ENCODE data around the gene TST.

The TST gene

DNA sequence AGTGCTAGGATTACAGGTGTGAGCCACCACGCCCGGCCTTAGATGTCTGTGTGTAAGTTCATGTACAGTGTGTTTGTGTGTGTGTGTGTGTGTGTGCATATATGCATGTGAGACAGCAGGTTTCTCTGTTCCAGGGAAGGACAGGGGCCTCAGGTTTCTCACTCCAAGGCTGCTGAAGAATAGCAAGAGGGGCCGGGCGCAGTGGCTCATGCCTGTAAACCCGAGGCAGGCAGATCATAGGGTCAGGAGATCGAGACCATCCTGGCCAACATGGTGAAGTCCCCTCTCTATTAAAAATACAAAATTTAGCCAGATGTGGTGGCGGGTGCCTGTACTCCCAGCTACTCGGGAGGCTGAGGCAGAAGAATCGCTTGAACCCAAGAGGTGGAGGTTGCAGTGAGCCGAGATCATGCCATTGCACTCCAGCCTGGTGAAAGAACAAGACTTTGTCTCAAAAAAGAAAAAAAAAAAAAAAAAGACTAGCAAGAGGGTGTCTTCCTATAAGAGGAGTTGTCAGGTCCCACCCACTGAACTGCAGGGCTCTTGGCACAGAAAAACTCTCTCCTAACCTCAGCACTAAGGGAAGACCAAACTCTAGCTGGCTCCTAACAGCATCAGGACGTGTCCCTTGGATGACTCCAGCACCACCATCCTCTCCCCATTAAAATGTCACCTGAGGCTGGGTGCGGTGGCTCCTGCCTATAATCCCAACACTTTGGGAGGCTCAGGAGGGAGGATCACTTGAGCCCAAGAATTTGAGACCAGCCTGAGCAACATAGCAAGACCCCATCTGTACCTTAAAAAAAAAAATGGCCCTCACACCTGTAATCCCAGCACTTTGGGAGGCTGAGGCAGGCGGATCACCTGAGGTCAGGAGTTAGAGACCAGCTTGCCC is 40.0 kb downstream of the TST start:
- DNase-seq, result no peak

DNA sequence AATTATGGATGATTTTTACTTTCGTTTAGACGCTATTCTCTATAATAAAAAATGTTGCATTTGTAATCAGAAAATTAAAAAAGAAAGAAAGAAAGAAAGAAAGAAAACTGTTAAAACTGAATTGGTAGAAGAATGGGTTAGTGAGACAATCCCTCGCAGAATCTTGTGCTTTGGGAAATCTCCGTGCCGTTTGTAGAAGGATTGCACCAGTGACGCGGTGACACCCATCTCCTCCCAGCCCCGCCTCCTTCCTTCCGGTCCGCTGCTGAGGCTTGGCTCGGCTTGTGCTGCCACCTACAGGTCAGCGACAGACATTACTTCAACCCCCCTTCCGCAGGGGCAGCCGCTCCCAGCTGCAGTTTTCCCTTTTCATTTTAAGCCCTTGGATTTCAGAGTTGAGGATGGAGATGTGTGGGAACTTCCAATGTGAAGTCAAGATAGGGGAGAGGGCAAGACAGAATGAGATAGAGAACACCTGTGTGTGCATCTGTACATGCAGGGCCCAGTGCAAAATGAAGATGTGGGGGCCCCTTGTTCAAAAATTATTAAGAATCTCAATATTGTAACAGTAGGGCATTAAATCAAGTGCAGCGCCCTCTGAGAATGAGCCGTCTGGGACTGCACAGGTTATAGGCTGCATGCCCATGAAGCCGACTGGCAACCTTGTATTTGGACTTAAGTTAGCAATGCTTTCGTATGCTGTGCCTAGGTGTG is 41.1 kb downstream of the TST start:
- peak; percentile 48 for DNase-seq

DNA sequence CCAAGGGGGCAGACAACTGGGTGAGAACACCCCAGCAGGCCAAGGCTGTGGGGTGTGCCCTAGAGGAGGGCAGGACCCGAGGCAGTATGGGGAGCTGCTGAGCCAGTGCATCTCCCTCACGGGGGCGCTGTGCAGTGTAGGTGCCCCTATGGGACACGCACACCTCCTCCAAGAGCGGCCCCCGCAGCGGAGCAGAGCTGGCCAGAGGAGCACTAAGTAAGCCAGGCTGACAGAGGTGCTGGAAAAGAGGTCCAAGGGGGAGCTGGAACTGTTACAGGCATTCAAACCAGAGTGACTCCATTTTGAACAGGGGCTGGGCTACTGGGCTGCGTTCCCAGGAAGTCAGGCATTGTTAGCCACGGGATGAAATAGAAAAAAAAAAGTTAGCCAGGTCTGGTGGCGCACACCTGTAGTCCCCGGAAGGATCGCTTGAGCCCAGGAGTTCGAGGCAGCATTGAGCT is 41.8 kb downstream of the TST start:
- DNase-seq, result peak; percentile 1

DNA sequence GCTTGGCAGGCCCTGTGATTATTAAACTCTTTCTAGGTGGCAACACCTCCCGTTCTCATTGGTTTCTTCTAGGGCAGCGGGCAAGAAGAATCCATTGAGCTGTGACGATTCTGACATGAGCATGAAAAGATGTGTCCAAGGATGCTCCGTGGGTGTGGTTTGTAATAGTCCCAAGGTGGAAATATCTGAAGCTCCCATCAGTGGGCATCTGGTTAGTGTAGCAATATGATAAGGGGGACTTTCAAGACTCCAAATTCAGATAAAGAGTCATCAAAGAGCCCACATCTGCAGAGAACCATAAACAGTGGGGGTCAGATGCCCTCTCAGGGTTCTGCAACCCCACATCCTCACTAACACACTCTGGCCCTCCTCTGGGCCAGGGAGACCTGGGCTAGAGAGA is 42.6 kb downstream of the TST start:
- DNase-seq, result no peak

DNA sequence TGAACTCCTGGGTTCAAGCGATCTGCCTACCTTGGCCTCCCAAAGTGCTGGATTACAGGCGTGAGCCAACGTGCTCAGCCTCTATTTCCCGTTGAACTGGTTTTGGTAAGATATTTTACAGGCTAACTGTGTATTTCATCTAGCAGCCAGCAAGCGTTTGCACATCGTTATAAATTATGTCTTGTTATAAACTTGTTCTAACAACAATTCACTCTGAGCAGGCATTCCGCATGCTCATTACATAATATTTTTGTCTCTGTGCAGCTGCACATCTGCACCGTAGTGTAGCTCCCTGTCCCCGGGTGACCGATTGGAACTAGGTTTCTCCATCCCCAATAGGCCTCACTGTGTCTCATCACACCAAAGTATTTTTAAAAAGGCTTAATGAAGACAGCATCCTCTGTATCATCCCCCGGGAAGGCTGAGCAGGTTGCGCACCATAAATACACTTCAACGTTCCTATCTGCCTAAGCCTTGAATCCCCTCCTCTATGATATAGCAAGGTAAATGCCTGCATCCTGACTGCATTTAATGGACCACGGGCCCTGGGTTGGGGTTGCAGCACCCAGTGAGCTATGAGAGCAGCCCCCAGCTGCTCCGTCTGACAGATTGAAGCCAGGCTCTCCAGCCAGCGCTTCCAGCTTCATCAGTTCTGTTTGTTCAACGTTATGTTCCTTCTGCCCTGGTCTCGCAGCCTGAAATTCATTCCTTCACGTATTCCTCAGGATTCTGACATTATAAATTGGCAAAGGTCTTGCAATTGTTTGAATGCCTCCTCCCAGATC is 47.7 kb downstream of the TST start:
- no peak for DNase-seq

DNA sequence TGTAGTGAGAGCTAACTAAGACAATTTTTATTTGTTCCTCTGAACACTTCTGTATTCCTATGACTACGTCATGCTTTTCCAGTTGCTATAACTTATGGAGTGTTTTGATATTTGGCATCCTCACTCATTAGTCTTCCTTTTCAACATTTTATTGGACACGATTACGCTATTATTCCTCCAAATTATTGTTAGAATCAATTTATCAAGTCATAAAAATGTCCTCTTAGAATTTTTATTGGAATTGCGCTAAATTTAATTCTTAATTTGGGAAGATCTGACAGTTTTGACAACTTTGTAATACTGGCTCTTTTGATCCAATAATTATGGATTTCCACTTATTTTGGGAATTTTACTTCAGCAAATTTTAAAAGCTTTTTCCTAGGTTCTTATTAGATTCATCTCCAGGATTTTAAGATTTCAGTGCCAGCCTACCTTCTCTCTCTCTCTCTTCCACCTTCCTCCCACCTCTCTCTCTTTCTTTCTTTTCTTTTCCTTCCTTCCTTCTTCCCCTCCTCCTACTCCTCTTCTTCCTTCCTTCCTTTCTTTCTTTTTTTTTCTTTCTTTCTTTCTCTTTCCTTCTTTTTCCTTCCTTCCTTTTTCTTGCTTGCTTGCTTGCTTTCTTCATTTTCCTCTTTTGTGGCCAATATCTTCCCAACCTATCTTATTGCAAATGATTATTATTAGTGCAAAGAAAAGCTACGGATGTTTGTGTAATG is 50.8 kb downstream of the TST start:
- no peak for DNase-seq

DNA sequence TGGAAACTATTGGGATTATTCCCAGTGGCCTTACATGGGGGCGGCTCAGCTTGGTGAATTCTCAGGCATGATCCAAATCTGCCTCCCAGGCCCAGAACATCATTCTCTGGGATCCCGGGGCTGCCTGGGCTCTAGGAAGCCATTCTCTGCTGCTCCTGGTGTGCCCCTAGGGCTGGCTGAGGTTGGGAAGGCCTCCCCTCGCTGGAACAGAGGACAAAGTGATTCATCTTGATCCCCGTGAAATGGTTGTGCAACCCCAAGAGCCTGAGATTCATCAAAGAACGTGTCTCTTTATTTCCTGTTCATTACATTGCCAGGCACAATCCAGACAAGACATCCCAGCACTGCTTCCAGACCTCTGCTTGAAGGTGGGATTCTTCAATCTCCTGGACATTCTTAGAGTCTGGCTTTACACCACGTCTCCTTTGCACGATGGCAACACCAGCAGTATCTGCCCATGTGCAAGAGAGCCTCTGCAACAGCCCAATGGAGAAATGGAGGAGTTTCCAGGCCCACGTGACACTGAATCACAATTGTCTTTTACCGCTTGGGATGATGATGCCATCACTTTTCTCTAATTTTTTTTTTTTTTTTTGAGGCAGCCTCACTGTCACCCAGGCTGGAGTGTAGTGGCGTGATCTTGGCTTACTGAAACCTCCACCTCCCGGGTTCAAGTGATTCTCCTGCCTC is 52.3 kb downstream of the TST start:
- DNase-seq, result no peak

DNA sequence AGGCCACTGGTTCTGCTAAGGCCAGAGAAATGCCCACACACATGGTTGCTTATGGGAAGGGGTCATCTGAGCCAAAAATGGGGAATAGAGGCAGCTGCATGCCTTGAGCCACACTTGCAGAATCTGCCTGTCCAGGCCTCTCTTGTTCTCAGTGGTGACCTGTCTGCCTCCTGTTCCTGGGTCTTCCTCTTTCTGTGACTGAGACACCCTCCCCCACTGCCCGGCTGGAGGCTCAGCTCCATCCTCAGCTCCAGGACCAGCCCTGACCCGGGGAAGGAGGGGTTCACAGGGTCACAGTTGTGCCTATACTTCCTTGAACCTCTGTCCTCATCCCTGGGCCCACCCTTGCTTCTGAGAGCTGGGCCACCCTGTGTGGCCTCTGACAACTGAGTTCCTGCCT is 53.6 kb downstream of the TST start:
- no peak for DNase-seq

DNA sequence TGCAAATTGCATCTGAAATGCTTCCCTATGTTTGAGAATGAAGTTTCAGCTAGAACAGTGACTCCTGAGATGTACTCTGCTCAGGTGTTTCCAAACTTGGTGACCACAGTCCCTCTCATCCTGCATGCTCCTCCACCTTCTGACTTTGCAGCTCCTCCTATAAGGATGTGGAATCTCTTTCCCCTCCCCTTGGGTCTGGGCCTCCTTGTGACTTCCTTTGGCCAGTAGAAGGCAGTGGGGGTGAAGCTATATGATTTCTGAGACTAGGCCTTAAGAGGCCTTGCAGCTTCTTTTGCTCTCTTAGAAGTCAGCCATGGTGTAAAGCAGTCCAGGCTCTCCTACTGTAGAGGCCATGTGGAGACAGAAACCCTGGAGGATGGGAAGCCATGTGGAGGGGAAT is 55.1 kb downstream of the TST start:
- no peak for DNase-seq

DNA sequence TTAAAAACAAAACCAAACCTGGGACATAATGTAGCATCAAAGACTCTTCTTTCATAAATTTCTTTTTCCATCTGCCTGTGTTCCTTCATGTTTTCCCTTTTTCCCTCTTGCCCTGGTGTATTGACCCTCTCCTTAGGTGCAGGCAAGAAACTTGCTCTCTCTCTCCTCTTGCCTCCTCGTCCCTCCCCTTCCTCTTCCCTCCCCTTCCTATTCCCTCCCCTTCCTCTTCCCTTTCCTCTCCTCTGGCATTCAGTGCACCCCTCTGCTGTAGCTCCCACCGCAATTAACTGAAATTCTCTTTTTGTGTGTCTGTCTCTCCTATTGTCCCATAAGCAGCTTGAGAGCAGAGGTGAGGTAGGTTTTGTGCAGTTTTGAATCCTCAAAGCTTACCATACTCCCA is 55.9 kb downstream of the TST start:
- DNase-seq, result no peak

DNA sequence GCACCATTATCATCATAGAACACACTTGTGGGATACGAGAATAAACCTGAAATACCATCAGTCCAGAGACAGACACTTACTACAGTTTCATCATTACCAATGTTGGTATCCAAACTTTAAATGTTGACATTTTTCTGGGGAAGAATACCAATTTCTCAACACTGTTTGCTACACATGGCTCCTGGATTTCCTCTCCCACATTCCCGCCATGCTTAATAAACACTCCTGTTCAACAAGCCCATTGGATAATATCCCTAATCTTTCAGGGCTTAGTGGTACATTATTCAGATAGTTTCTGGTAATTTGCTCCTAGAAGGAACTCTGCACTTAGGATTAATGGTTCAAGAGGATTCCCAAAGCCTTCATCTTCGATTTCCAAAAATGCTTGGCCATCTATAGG is 57.6 kb downstream of the TST start:
- no peak for DNase-seq

All from NCI-H774 (cell line).